ENCODE measurements around the gene RAB3C.

GRCh38 chr5:58738336-58738735 is 155.5 kb downstream of the RAB3C start:
- TF ChIP-seq POLR2A (IDR thresholded peaks at IDR 0.05; ENCODE audit: low read depth, low read length) (no peak), TAF1 (IDR thresholded peaks at IDR 0.05; ENCODE audit: borderline replicate concordance, low read depth, low read length) (no peak)
